ENCODE measurements around the gene PHLDA3.

GRCh38 chr1:201510734-201511133 is 41.7 kb upstream of the PHLDA3 start:
- no peak for TF ChIP-seq POLR2A (IDR thresholded peaks at IDR 0.05; ENCODE audit: low read depth, low read length)
- TF ChIP-seq TAF1 (IDR thresholded peaks at IDR 0.05; ENCODE audit: low read depth, low read length), result no peak
- TF ChIP-seq POLR2AphosphoS5 (IDR thresholded peaks at IDR 0.05; ENCODE audit: low read depth, low read length), result no peak
- no peak for TF ChIP-seq PAX5 (IDR thresholded peaks at IDR 0.05; ENCODE audit: insufficient read depth, low read length, severe bottlenecking)

Data from GM12891 (cell line).